T-helper 2 cell treated with Interferon-gamma antibody and Interleukin-4, amounts not matched to agents 5 μg/mL and 100 μg/mL, for 36 hours (primary cell): ENCODE measurements around the gene ZCCHC18.
A peak's percentile ranks its signal among the peaks of the same experiment; 100 is the strongest.

Experiments
- DNase-seq: peaks from one replicate; pipeline ENCODE4 v3.0.0; 2021; ENCODE audit warnings: low spot score
- H3K27ac Mint-ChIP-seq: one replicate; pipeline ENCODE4 v1.8.0; 2021; ENCODE audit warnings: mild to moderate bottlenecking, mixed read lengths
- H3K27me3 Mint-ChIP-seq: one replicate; pipeline ENCODE4 v1.8.0; 2021; ENCODE audit warnings: low read depth, mixed read lengths
- H3K36me3 Mint-ChIP-seq: one replicate; pipeline ENCODE4 v1.8.0; 2021; ENCODE audit warnings: low read depth, mixed read lengths
- H3K4me1 Mint-ChIP-seq: one replicate; pipeline ENCODE4 v1.8.0; 2021; ENCODE audit warnings: low read depth, mixed read lengths
- H3K4me3 Mint-ChIP-seq: one replicate; pipeline ENCODE4 v1.8.0; 2022; ENCODE audit warnings: mild to moderate bottlenecking, moderate library complexity, mixed read lengths
- H3K9me3 Mint-ChIP-seq: one replicate; pipeline ENCODE4 v1.8.0; 2021; ENCODE audit warnings: mixed read lengths

The ZCCHC18 gene

DNA sequence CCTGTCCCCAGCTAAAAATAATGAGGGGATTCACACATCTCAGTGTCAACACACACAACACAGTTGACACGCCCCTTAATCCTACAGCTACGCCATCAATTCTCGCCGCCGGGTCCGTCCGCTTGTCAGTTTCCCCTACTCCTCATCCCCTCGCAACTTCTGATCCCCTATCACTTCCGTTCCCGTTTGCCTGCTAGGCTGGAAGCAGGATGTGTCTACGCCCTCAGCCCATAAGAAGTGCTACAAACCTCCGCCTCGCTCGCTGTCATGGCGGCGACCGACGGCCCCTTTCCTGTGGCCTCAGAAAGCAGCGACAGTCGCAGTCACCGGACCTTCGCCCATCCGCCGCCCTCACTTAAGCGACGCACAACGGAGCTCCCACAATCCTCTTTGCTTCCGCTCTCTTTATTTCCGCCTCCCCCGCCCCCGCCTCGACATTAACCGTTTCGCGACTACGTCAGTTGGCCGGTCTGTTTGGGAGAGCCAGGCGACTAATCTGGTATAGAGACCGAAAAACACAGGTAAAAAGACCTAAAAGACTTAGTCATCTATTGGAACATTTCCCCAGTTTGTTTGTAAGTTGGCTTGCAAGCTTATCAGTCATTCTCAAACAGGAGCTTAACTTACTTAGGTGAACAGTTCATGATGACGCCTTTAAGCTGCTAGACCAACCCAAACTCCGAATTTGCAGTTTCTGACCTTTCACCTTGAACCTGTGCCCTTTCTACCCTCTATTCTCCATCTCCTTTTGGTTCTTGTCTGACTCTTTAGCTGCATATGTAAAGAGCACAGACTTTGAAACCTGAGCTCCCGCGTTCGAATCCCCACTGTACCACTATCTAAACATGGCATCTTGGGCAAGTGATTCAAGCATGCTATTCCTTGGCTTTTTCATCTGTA, 44.6 kb downstream of the ZCCHC18 start, which contains the start of gene SLC25A53:
Gene SLC25A53 (minus strand): TSS at position 380 of the 900 bp plus-strand sequence. CDS start 51,752 bp downstream, outside the sequence.
- H3K9me3 Mint-ChIP-seq, result no peaks in the 10 kb centered on the region
- H3K4me3 Mint-ChIP-seq, result peak within 1 kb of the TSS; percentile 100
- peak; percentile 79 for DNase-seq
- peaks cover 9% of the 10 kb centered on the region for H3K4me1 Mint-ChIP-seq
- H3K27ac Mint-ChIP-seq, result peak within 1 kb of the TSS; percentile 100
- no peaks in the 10 kb centered on the region for H3K27me3 Mint-ChIP-seq
- peaks cover 2% of the 10 kb centered on the region for H3K36me3 Mint-ChIP-seq
